ENCODE data around the gene KCNK5. TPM values are rescaled to one million over a fixed set of nuclear protein-coding genes. Genes with fewer than 3 reads are reported as not detected.

Gene KCNK5
- total RNA-seq, 1 experiment from 2014 or later = not detected

DNA sequence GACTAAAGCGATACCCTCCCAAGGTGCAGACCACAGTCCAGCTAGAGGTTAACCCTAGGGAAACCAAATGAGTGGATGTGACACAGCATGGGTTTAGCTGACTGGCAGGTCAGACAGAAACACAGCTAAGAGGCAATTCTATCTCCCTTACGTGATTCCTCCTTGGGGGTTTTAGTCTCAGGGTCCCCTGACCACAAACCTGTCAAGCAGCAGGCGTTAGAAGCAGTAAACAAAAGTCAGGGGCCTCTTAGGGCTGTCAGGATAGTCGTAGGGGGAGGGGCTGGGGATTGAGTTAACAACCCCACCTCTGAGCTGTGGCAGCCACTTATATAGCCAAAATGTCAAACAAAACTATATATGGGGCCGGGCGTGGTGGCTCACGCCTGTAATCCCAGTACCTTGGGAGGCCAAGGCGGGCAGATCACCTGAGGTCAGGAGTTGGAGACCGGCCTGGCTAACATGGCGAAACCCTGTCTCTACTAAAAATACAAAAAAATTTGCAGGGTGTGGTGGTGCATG is 13.6 kb downstream of the KCNK5 start:
- Histone ChIP-seq H3K36me3 (ENCODE audit: insufficient read depth, low read length) (no peaks in the 10 kb centered on the region), H3K4me3 (ENCODE audit: low read length) (no peak overlapping the region), H4K20me1 (ENCODE audit: insufficient read depth, low read depth, low read length) (no peaks in the 10 kb centered on the region), H3K9me3 (ENCODE audit: low read length) (no peaks in the 10 kb centered on the region), H3K27ac (ENCODE audit: low read length) (no peak overlapping the region), H3K9me2 (replicated peaks; ENCODE audit: insufficient read depth, low read length) (no peaks in the 10 kb centered on the region), H2AFZ (ENCODE audit: low read length) (no peak overlapping the region), H3K4me1 (ENCODE audit: low read length) (no peaks in the 10 kb centered on the region), H3K79me2 (ENCODE audit: low read length) (no peaks in the 10 kb centered on the region), H3K27me3 (ENCODE audit: low read length) (no peaks in the 10 kb centered on the region), H3K4me2 (ENCODE audit: low read depth, low read length, poor library complexity, severe bottlenecking) (no peak overlapping the region), H3K9ac (ENCODE audit: low read length) (no peak overlapping the region)
- DNase-seq = no peak

DNA sequence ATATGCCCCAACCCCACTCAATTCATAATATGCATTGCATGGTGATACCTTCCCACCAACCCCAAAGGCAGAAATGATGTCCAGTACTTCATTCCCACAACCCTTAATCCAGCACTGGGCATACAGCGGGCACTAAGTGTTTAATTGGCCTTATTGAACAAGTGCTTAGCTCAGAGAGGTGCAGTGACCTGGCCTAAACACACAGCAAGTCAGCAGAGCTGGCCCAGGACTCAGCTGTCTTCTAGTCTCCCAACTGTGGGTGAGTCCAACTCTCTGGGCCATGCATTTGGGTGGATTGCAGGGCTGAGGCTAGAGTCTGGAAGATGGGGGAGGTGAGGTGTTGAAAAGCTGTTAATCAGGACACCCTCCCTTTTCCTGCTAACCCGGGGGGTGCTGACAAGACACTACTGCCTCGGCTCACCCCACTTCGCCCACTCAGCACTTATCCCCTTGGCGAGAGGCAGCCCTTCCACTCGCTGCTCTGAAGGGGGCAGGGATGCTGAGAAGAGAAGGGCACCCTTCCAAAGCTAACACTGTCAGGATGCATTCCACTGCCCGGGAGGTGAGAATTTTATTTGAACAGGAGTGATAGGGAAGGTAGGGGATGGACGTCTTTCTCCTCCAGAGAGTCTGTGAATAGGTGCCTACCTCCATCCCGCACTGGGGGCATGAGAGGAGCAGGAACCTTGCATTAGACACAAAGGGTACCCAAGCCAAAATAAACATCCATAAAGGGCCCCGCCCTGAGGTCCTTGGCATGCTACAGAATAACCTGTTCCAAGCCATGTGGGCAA is 14.2 kb downstream of the KCNK5 start:
- Histone ChIP-seq H3K36me3 (ENCODE audit: insufficient read depth, low read length) (no peaks in the 10 kb centered on the region), H3K4me2 (ENCODE audit: low read depth, low read length, poor library complexity, severe bottlenecking) (no peak overlapping the region), H3K27ac (ENCODE audit: low read length) (no peak overlapping the region), H3K9me2 (replicated peaks; ENCODE audit: insufficient read depth, low read length) (no peaks in the 10 kb centered on the region), H3K4me1 (ENCODE audit: low read length) (no peaks in the 10 kb centered on the region), H3K9ac (ENCODE audit: low read length) (no peak overlapping the region), H3K27me3 (ENCODE audit: low read length) (no peaks in the 10 kb centered on the region), H3K9me3 (ENCODE audit: low read length) (no peaks in the 10 kb centered on the region), H3K4me3 (ENCODE audit: low read length) (no peak overlapping the region), H4K20me1 (ENCODE audit: insufficient read depth, low read depth, low read length) (no peaks in the 10 kb centered on the region), H3K79me2 (ENCODE audit: low read length) (no peaks in the 10 kb centered on the region), H2AFZ (ENCODE audit: low read length) (no peak overlapping the region)
- DNase-seq = no peak

DNA sequence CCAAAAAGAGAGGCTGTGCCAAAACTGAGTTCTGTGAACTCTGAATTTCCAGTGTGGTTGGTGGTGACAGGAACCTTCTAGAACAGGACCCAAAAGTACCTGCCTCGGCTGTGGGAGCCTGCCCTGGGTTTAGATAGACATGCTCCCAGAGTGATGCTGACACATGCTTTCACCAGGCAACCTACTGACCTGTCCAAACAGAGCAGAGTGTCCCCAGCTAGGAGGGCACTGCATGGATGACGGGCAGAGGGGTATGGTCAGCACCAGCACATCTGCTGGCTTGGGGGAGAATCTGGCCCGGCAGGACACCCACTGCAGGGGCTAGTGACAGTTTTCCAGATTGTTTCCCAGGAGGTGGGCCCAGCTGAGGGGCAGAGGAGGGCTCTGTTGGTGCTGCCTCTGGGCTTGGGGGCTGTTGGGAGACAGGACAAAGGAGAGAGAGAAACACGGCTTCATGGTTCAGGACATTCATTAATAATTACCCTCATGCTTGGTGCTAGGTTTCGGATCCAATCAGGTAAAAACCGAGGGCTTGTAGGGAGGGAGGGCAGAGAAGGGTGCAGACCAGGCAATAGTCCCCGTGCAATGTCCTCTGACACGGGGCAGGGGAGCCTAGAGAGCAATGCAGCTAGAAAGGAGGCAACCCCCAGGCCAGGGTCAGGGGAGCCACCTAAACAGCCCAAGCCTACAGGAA is 15.0 kb downstream of the KCNK5 start:
- DNase-seq = no peak
- H3K36me3 ChIP-seq (ENCODE audit: insufficient read depth, low read length) = no peaks in the 10 kb centered on the region
- no peaks in the 10 kb centered on the region for H3K9me2 ChIP-seq (replicated peaks; ENCODE audit: insufficient read depth, low read length)
- H3K4me2 ChIP-seq (ENCODE audit: low read depth, low read length, poor library complexity, severe bottlenecking) = no peak overlapping the region
- no peaks in the 10 kb centered on the region for H3K27me3 ChIP-seq (ENCODE audit: low read length)
- no peak overlapping the region for H3K9ac ChIP-seq (ENCODE audit: low read length)
- H3K27ac ChIP-seq (ENCODE audit: low read length) = no peak overlapping the region
- H3K9me3 ChIP-seq (ENCODE audit: low read length) = no peaks in the 10 kb centered on the region
- H3K79me2 ChIP-seq (ENCODE audit: low read length) = no peaks in the 10 kb centered on the region
- no peaks in the 10 kb centered on the region for H3K4me1 ChIP-seq (ENCODE audit: low read length)
- no peaks in the 10 kb centered on the region for H4K20me1 ChIP-seq (ENCODE audit: insufficient read depth, low read depth, low read length)
- no peak overlapping the region for H2AFZ ChIP-seq (ENCODE audit: low read length)
- H3K4me3 ChIP-seq (ENCODE audit: low read length) = no peak overlapping the region

GRCh38 chr6:39213195-39213920 is 15.9 kb downstream of the KCNK5 start:
- no peaks in the 10 kb centered on the region for H3K9me2 ChIP-seq (replicated peaks; ENCODE audit: insufficient read depth, low read length)
- DNase-seq = no peak
- H3K9me3 ChIP-seq (ENCODE audit: low read length) = no peaks in the 10 kb centered on the region
- no peak overlapping the region for H3K4me3 ChIP-seq (ENCODE audit: low read length)
- H3K4me2 ChIP-seq (ENCODE audit: low read depth, low read length, poor library complexity, severe bottlenecking) = no peak overlapping the region
- no peaks in the 10 kb centered on the region for H3K4me1 ChIP-seq (ENCODE audit: low read length)
- H3K9ac ChIP-seq (ENCODE audit: low read length) = no peak overlapping the region
- no peaks in the 10 kb centered on the region for H3K79me2 ChIP-seq (ENCODE audit: low read length)
- no peak overlapping the region for H3K27ac ChIP-seq (ENCODE audit: low read length)
- no peaks in the 10 kb centered on the region for H4K20me1 ChIP-seq (ENCODE audit: insufficient read depth, low read depth, low read length)
- no peaks in the 10 kb centered on the region for H3K36me3 ChIP-seq (ENCODE audit: insufficient read depth, low read length)
- H2AFZ ChIP-seq (ENCODE audit: low read length) = no peak overlapping the region
- H3K27me3 ChIP-seq (ENCODE audit: low read length) = no peaks in the 10 kb centered on the region

GRCh38 chr6:39211183-39211582 is 18.1 kb downstream of the KCNK5 start:
- Histone ChIP-seq H3K79me2 (ENCODE audit: low read length) (no peaks in the 10 kb centered on the region), H3K9me3 (ENCODE audit: low read length) (no peaks in the 10 kb centered on the region), H3K9ac (ENCODE audit: low read length) (no peak overlapping the region), H3K4me2 (ENCODE audit: low read depth, low read length, poor library complexity, severe bottlenecking) (no peak overlapping the region), H2AFZ (ENCODE audit: low read length) (no peak overlapping the region), H3K27ac (ENCODE audit: low read length) (no peak overlapping the region), H3K36me3 (ENCODE audit: insufficient read depth, low read length) (no peaks in the 10 kb centered on the region), H3K4me1 (ENCODE audit: low read length) (no peaks in the 10 kb centered on the region), H4K20me1 (ENCODE audit: insufficient read depth, low read depth, low read length) (no peaks in the 10 kb centered on the region), H3K4me3 (ENCODE audit: low read length) (no peak overlapping the region), H3K27me3 (ENCODE audit: low read length) (no peaks in the 10 kb centered on the region), H3K9me2 (replicated peaks; ENCODE audit: insufficient read depth, low read length) (no peaks in the 10 kb centered on the region)
- DNase-seq = no peak

GRCh38 chr6:39210450-39210849 is 18.8 kb downstream of the KCNK5 start:
- H3K4me3 ChIP-seq (ENCODE audit: low read length) = no peak overlapping the region
- H3K27ac ChIP-seq (ENCODE audit: low read length) = no peak overlapping the region
- H3K4me1 ChIP-seq (ENCODE audit: low read length) = no peaks in the 10 kb centered on the region
- H2AFZ ChIP-seq (ENCODE audit: low read length) = no peak overlapping the region
- H3K27me3 ChIP-seq (ENCODE audit: low read length) = no peaks in the 10 kb centered on the region
- H3K36me3 ChIP-seq (ENCODE audit: insufficient read depth, low read length) = no peaks in the 10 kb centered on the region
- no peaks in the 10 kb centered on the region for H4K20me1 ChIP-seq (ENCODE audit: insufficient read depth, low read depth, low read length)
- no peak for DNase-seq
- H3K9ac ChIP-seq (ENCODE audit: low read length) = no peak overlapping the region
- no peaks in the 10 kb centered on the region for H3K9me3 ChIP-seq (ENCODE audit: low read length)
- no peaks in the 10 kb centered on the region for H3K79me2 ChIP-seq (ENCODE audit: low read length)
- H3K4me2 ChIP-seq (ENCODE audit: low read depth, low read length, poor library complexity, severe bottlenecking) = no peak overlapping the region
- no peaks in the 10 kb centered on the region for H3K9me2 ChIP-seq (replicated peaks; ENCODE audit: insufficient read depth, low read length)

- no peak overlapping the region for H3K9ac ChIP-seq (ENCODE audit: low read length)
- no peaks in the 10 kb centered on the region for H3K79me2 ChIP-seq (ENCODE audit: low read length)
- H3K9me3 ChIP-seq (ENCODE audit: low read length) = no peaks in the 10 kb centered on the region
- no peaks in the 10 kb centered on the region for H3K9me2 ChIP-seq (replicated peaks; ENCODE audit: insufficient read depth, low read length)
- no peaks in the 10 kb centered on the region for H3K4me1 ChIP-seq (ENCODE audit: low read length)
- H4K20me1 ChIP-seq (ENCODE audit: insufficient read depth, low read depth, low read length) = no peaks in the 10 kb centered on the region
- DNase-seq = no peak
- no peak overlapping the region for H3K4me2 ChIP-seq (ENCODE audit: low read depth, low read length, poor library complexity, severe bottlenecking)
- H3K27ac ChIP-seq (ENCODE audit: low read length) = no peak overlapping the region
- no peak overlapping the region for H2AFZ ChIP-seq (ENCODE audit: low read length)
- no peaks in the 10 kb centered on the region for H3K27me3 ChIP-seq (ENCODE audit: low read length)
- no peak overlapping the region for H3K4me3 ChIP-seq (ENCODE audit: low read length)
- H3K36me3 ChIP-seq (ENCODE audit: insufficient read depth, low read length) = no peaks in the 10 kb centered on the region
These were observed 19.4 kb downstream of the KCNK5 start for GRCh38 chr6:39209911-39210310.

DNA sequence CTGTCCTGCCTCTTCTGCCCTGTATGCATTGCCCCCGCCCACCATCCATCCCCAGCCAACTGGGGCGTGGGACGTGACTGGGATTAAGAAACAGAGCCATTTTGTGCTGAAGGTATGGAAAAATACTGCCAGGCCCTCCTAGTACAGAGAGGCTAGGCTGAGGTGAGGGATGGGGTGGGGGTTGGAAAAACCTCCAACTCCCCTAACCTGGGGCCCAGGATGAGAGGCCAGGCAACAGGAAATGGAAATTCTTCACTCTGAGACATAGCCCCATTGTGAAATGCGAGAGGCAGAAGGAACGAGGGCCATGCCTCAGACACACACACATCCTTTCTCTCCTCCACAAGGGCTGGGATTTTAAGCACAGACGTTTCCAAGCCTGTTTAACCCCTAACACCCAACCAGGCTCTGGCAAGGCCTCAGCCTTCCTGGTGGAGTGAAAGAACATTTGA is 19.9 kb downstream of the KCNK5 start:
- Histone ChIP-seq H3K9me3 (ENCODE audit: low read length) (no peaks in the 10 kb centered on the region), H3K9me2 (replicated peaks; ENCODE audit: insufficient read depth, low read length) (no peaks in the 10 kb centered on the region), H3K9ac (ENCODE audit: low read length) (no peak overlapping the region), H3K27me3 (ENCODE audit: low read length) (no peaks in the 10 kb centered on the region), H3K27ac (ENCODE audit: low read length) (no peak overlapping the region), H4K20me1 (ENCODE audit: insufficient read depth, low read depth, low read length) (no peaks in the 10 kb centered on the region), H3K4me3 (ENCODE audit: low read length) (no peak overlapping the region), H3K4me2 (ENCODE audit: low read depth, low read length, poor library complexity, severe bottlenecking) (no peak overlapping the region), H3K79me2 (ENCODE audit: low read length) (no peaks in the 10 kb centered on the region), H3K36me3 (ENCODE audit: insufficient read depth, low read length) (no peaks in the 10 kb centered on the region), H2AFZ (ENCODE audit: low read length) (no peak overlapping the region), H3K4me1 (ENCODE audit: low read length) (no peaks in the 10 kb centered on the region)
- DNase-seq = no peak
